ENCODE data around the gene PSMF1.

The PSMF1 gene

GRCh38 chr20:1174787-1175186 lies 56.4 kb downstream of the PSMF1 start:
- Histone ChIP-seq H3K9ac (ENCODE audit: low read length) (no peak overlapping the region), H3K27me3 (ENCODE audit: insufficient read depth, low read length) (no peaks in the 10 kb centered on the region), H3K27ac (ENCODE audit: low read depth, low read length, poor library complexity, severe bottlenecking) (no peak overlapping the region), H3K4me2 (ENCODE audit: low read length) (no peak overlapping the region), H3F3A (ENCODE audit: insufficient read depth, low read length) (no peaks in the 10 kb centered on the region), H3K4me3 (ENCODE audit: low read depth, low read length, poor library complexity, severe bottlenecking) (no peak overlapping the region), H3K9me2 (ENCODE audit: low read depth, low read length) (no peaks in the 10 kb centered on the region), H3K79me2 (ENCODE audit: insufficient read depth, low read length) (no peaks in the 10 kb centered on the region), H3K9me3 (ENCODE audit: low read length) (no peaks in the 10 kb centered on the region), H3K4me1 (ENCODE audit: insufficient read depth, low read length, severe bottlenecking) (no peaks in the 10 kb centered on the region), H2AFZ (ENCODE audit: low read length) (no peak overlapping the region), H3K36me3 (ENCODE audit: insufficient read depth, low read length) (peaks cover 20% of the 10 kb centered on the region; the same call in 1 of the 2 replicates), H4K20me1 (ENCODE audit: insufficient read depth, low read length) (no peaks in the 10 kb centered on the region)
- TF ChIP-seq CTCF (IDR thresholded peaks at IDR 0.05; ENCODE audit: low read length) (no peak), EZH2 (IDR thresholded peaks at IDR 0.05; ENCODE audit: borderline replicate concordance, low read length) (no peak)

- Histone ChIP-seq H3K4me3 (ENCODE audit: low read depth, low read length, poor library complexity, severe bottlenecking) (no peak overlapping the region), H3K9me3 (ENCODE audit: low read length) (no peaks in the 10 kb centered on the region), H2AFZ (ENCODE audit: low read length) (no peak overlapping the region), H3K79me2 (ENCODE audit: insufficient read depth, low read length) (no peaks in the 10 kb centered on the region), H3K9ac (ENCODE audit: low read length) (no peak overlapping the region), H3K27ac (ENCODE audit: low read depth, low read length, poor library complexity, severe bottlenecking) (no peak overlapping the region), H3K9me2 (ENCODE audit: low read depth, low read length) (no peaks in the 10 kb centered on the region), H3K36me3 (ENCODE audit: insufficient read depth, low read length) (0 out of 2 replicates have a peak, but pooled peaks cover 3% of the 10 kb centered on the region), H4K20me1 (ENCODE audit: insufficient read depth, low read length) (no peaks in the 10 kb centered on the region), H3K4me1 (ENCODE audit: insufficient read depth, low read length, severe bottlenecking) (no peaks in the 10 kb centered on the region), H3K4me2 (ENCODE audit: low read length) (no peak overlapping the region), H3K27me3 (ENCODE audit: insufficient read depth, low read length) (no peaks in the 10 kb centered on the region), H3F3A (ENCODE audit: insufficient read depth, low read length) (no peaks in the 10 kb centered on the region)
- TF ChIP-seq CTCF (IDR thresholded peaks at IDR 0.05; ENCODE audit: low read length) (peak; percentile 15; the same call in 1 of the 2 replicates), EZH2 (IDR thresholded peaks at IDR 0.05; ENCODE audit: borderline replicate concordance, low read length) (no peak)
Observed at GRCh38 chr20:1177680-1178079, 59.3 kb downstream of the PSMF1 start.

- Histone ChIP-seq H3K79me2 (ENCODE audit: insufficient read depth, low read length) (no peaks in the 10 kb centered on the region), H3K9me3 (ENCODE audit: low read length) (no peaks in the 10 kb centered on the region), H3K36me3 (ENCODE audit: insufficient read depth, low read length) (0 out of 2 replicates have a peak, but pooled peaks cover 1% of the 10 kb centered on the region), H3K27me3 (ENCODE audit: insufficient read depth, low read length) (no peaks in the 10 kb centered on the region), H2AFZ (ENCODE audit: low read length) (no peak overlapping the region), H3K4me3 (ENCODE audit: low read depth, low read length, poor library complexity, severe bottlenecking) (no peak overlapping the region), H3K9me2 (ENCODE audit: low read depth, low read length) (no peaks in the 10 kb centered on the region), H3K9ac (ENCODE audit: low read length) (no peak overlapping the region), H3K4me2 (ENCODE audit: low read length) (no peak overlapping the region), H3K27ac (ENCODE audit: low read depth, low read length, poor library complexity, severe bottlenecking) (no peak overlapping the region), H3F3A (ENCODE audit: insufficient read depth, low read length) (no peaks in the 10 kb centered on the region), H3K4me1 (ENCODE audit: insufficient read depth, low read length, severe bottlenecking) (no peaks in the 10 kb centered on the region), H4K20me1 (ENCODE audit: insufficient read depth, low read length) (no peaks in the 10 kb centered on the region)
- TF ChIP-seq CTCF (IDR thresholded peaks at IDR 0.05; ENCODE audit: low read length), result no peak
- no peak for TF ChIP-seq EZH2 (IDR thresholded peaks at IDR 0.05; ENCODE audit: borderline replicate concordance, low read length)
Observed at GRCh38 chr20:1178103-1178502, 59.7 kb downstream of the PSMF1 start.

Measured in OCI-LY1 (cell line).